Mononuclear cell (primary cell): Measurements from ENCODE around the gene TFB1M. TPM values are rescaled to one million over a fixed set of nuclear protein-coding genes. Genes with fewer than 3 reads are reported as not detected.

Source experiments
- H3K27me3 ChIP-seq: 2 replicates; pipeline ENCODE4 v1.6.0; 2011; ENCODE audit warnings: low read length, control low read depth; ENCODE audit not compliant: insufficient read depth
- H3K4me1 ChIP-seq: 2 replicates; pipeline ENCODE4 v1.5.1; 2011; ENCODE audit warnings: mild to moderate bottlenecking, low read length, control low read depth; ENCODE audit not compliant: insufficient read depth
- H3K4me3 ChIP-seq: 2 replicates; pipeline ENCODE4 v1.5.1; 2011; ENCODE audit warnings: mild to moderate bottlenecking, low read length, moderate library complexity
- H3K9me3 ChIP-seq: 2 replicates; pipeline ENCODE4 v1.5.1; 2011; ENCODE audit warnings: low read depth, mild to moderate bottlenecking, control low read depth, low read length
- total RNA-seq: library from RNA; depleted of rRNA; stranded (reverse); fragments of >200 nt; gene quantifications from one replicate; pipeline ENCODE4 v1.2.3, GENCODE V29; 2012

TFB1M gene
- total RNA-seq, 1 donor, result 7.3 TPM

- H3K9me3 ChIP-seq, result no peaks in the 10 kb centered on the region
- H3K27me3 ChIP-seq, result no peaks in the 10 kb centered on the region
- no peaks in the 10 kb centered on the region for H3K4me1 ChIP-seq
- H3K4me3 ChIP-seq, result no peak overlapping the region
These were observed 61.7 kb downstream of the TFB1M start for GRCh38 chr6:155252581-155252980.

- no peak overlapping the region for H3K4me3 ChIP-seq
- H3K27me3 ChIP-seq, result no peaks in the 10 kb centered on the region
- H3K4me1 ChIP-seq, result no peaks in the 10 kb centered on the region
- H3K9me3 ChIP-seq, result no peaks in the 10 kb centered on the region
These were observed 63.4 kb downstream of the TFB1M start for GRCh38 chr6:155250701-155251381.

- Histone ChIP-seq H3K4me1 (no peaks in the 10 kb centered on the region), H3K4me3 (no peak overlapping the region), H3K27me3 (no peaks in the 10 kb centered on the region), H3K9me3 (no peaks in the 10 kb centered on the region)
These were observed 66.0 kb downstream of the TFB1M start for GRCh38 chr6:155248008-155249001.

GRCh38 chr6:155247618-155248007 lies 66.7 kb downstream of the TFB1M start:
- no peaks in the 10 kb centered on the region for H3K27me3 ChIP-seq
- H3K4me3 ChIP-seq, result no peak overlapping the region
- no peaks in the 10 kb centered on the region for H3K9me3 ChIP-seq
- no peaks in the 10 kb centered on the region for H3K4me1 ChIP-seq

GRCh38 chr6:155246825-155247224 lies 67.5 kb downstream of the TFB1M start:
- H3K4me3 ChIP-seq, result no peak overlapping the region
- no peaks in the 10 kb centered on the region for H3K9me3 ChIP-seq
- no peaks in the 10 kb centered on the region for H3K4me1 ChIP-seq
- no peaks in the 10 kb centered on the region for H3K27me3 ChIP-seq

- H3K4me3 ChIP-seq, result no peak overlapping the region
- no peaks in the 10 kb centered on the region for H3K27me3 ChIP-seq
- no peaks in the 10 kb centered on the region for H3K4me1 ChIP-seq
These were observed 68.5 kb downstream of the TFB1M start for GRCh38 chr6:155245831-155246230.

GRCh38 chr6:155245193-155245592 lies 69.1 kb downstream of the TFB1M start:
- Histone ChIP-seq H3K9me3 (no peaks in the 10 kb centered on the region), H3K4me1 (no peaks in the 10 kb centered on the region), H3K27me3 (no peaks in the 10 kb centered on the region), H3K4me3 (no peak overlapping the region)

More at GRCh38 chr6:155245831-155246230, 68.5 kb downstream of the TFB1M start:
- H3K9me3 ChIP-seq, result no peaks in the 10 kb centered on the region

- Histone ChIP-seq H3K4me3 (no peak overlapping the region), H3K27me3 (no peaks in the 10 kb centered on the region), H3K4me1 (no peaks in the 10 kb centered on the region), H3K9me3 (no peaks in the 10 kb centered on the region)
These were observed 69.8 kb downstream of the TFB1M start for GRCh38 chr6:155244434-155244833.

- Histone ChIP-seq H3K9me3 (no peaks in the 10 kb centered on the region), H3K4me1 (no peaks in the 10 kb centered on the region), H3K27me3 (no peaks in the 10 kb centered on the region), H3K4me3 (no peak overlapping the region)
These were observed 72.3 kb downstream of the TFB1M start for GRCh38 chr6:155241966-155242365.

GRCh38 chr6:155240905-155241600 lies 73.2 kb downstream of the TFB1M start:
- Histone ChIP-seq H3K4me3 (no peak overlapping the region), H3K4me1 (no peaks in the 10 kb centered on the region), H3K27me3 (no peaks in the 10 kb centered on the region), H3K9me3 (no peaks in the 10 kb centered on the region)

GRCh38 chr6:155237613-155238012 lies 76.7 kb downstream of the TFB1M start:
- Histone ChIP-seq H3K9me3 (no peaks in the 10 kb centered on the region), H3K27me3 (no peaks in the 10 kb centered on the region), H3K4me1 (no peaks in the 10 kb centered on the region), H3K4me3 (no peak overlapping the region)

GRCh38 chr6:155235087-155235486 lies 79.2 kb downstream of the TFB1M start:
- no peaks in the 10 kb centered on the region for H3K9me3 ChIP-seq
- H3K4me1 ChIP-seq, result no peaks in the 10 kb centered on the region
- H3K27me3 ChIP-seq, result no peaks in the 10 kb centered on the region
- H3K4me3 ChIP-seq, result no peak overlapping the region

GRCh38 chr6:155234687-155235086 lies 79.6 kb downstream of the TFB1M start:
- Histone ChIP-seq H3K4me1 (no peaks in the 10 kb centered on the region), H3K27me3 (no peaks in the 10 kb centered on the region), H3K9me3 (no peaks in the 10 kb centered on the region), H3K4me3 (no peak overlapping the region)

GRCh38 chr6:155234167-155234566 lies 80.1 kb downstream of the TFB1M start:
- H3K4me3 ChIP-seq, result no peak overlapping the region
- no peaks in the 10 kb centered on the region for H3K27me3 ChIP-seq
- no peaks in the 10 kb centered on the region for H3K9me3 ChIP-seq
- no peaks in the 10 kb centered on the region for H3K4me1 ChIP-seq

- no peak overlapping the region for H3K4me3 ChIP-seq
- no peaks in the 10 kb centered on the region for H3K9me3 ChIP-seq
- H3K4me1 ChIP-seq, result no peaks in the 10 kb centered on the region
- H3K27me3 ChIP-seq, result no peaks in the 10 kb centered on the region
These were observed 81.4 kb downstream of the TFB1M start for GRCh38 chr6:155232848-155233247.
